ENCODE data around the gene SLC10A1. TPM values are rescaled to one million over a fixed set of nuclear protein-coding genes. Genes with fewer than 3 reads are reported as not detected.

SLC10A1 gene
- total and polyA plus RNA-seq, 2 of the 8 experiments (the other 6 are each of a cell fraction or from before 2014, with no cell fraction given), result not detected

DNA sequence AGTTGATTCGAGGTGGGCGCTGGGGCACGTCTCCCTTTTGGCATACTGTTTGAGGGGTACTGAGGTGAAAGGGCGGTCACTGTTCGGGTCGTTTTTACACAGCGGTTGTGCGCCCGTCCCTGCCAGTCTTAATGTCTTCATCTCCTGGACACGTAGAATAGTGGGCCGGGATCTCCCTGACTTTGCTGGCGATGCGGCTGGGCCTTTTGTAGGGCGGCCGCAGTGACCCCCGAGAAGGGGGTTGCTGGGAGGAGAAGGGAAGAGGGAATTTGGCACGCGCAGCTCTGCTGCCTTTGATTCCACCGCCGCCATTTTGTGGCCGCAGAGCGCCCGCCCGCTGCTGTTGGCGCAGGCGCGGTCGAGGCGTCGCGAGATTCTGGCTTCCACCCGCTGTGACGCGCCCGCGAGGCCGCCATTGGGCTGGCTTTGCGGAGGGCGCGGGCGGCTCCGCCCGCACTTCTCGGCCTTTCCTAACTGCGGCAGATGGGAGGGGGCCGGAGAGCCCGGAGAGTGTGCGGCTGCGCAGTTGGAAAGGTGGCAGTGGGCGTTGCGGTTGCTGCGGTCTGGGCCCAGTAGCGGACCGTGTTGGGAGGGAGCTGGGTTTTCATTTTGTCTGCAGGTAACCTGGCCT lies 29.6 kb downstream of the SLC10A1 start (continued):
- no peak for TF ChIP-seq SRF (IDR thresholded peaks at IDR 0.05; ENCODE audit: low read depth, low read length)
- no peak for TF ChIP-seq SP4 (IDR thresholded peaks at IDR 0.05; ENCODE audit: low read length)
- peak; percentile 11 for TF ChIP-seq SIRT6 (IDR thresholded peaks at IDR 0.05; ENCODE audit: low read length)
- TF ChIP-seq POLR2AphosphoS5 (IDR thresholded peaks at IDR 0.05; ENCODE audit: low read depth, low read length), result peak; percentile 94

Data from H1 (cell line).